NCI-H2081 (cell line): ENCODE results near the gene OLFM1.

Source experiments
- DNase-seq, 2 experiments: peaks; one replicate each; lab custom pipeline; 2025; lab: John Stamatoyannopoulos, UW

Gene OLFM1

GRCh38 chr9:135076876-135077430 lies 10.5 kb upstream of the OLFM1 start:
- no peak for DNase-seq

GRCh38 chr9:135077497-135078200 lies 9.8 kb upstream of the OLFM1 start:
- DNase-seq, result no peak

- no peak for DNase-seq
Observed at GRCh38 chr9:135078361-135078821, 9.1 kb upstream of the OLFM1 start.

GRCh38 chr9:135079018-135079417 lies 8.4 kb upstream of the OLFM1 start:
- no peak for DNase-seq

- no peak for DNase-seq
Observed at GRCh38 chr9:135079676-135080075, 7.8 kb upstream of the OLFM1 start.

GRCh38 chr9:135080286-135081263 lies 6.9 kb upstream of the OLFM1 start:
- no peak for DNase-seq

GRCh38 chr9:135081264-135081660 lies 6.2 kb upstream of the OLFM1 start:
- DNase-seq, result no peak

- no peak for DNase-seq
Observed at GRCh38 chr9:135081731-135082130, 5.7 kb upstream of the OLFM1 start.

GRCh38 chr9:135082536-135082935 lies 4.9 kb upstream of the OLFM1 start:
- DNase-seq, result no peak

GRCh38 chr9:135083241-135083810 lies 4.1 kb upstream of the OLFM1 start:
- no peak for DNase-seq

- no peak for DNase-seq
Observed at GRCh38 chr9:135083831-135084230, 3.6 kb upstream of the OLFM1 start.

GRCh38 chr9:135084262-135084661 lies 3.2 kb upstream of the OLFM1 start:
- DNase-seq, result no peak

- no peak for DNase-seq
Observed at GRCh38 chr9:135084881-135085760, 2.3 kb upstream of the OLFM1 start.

GRCh38 chr9:135085830-135086546 lies 1.5 kb upstream of the OLFM1 start:
- peak in 1 of 2 experiments; percentile 12 for DNase-seq

GRCh38 chr9:135086597-135087488 lies 625 bp upstream of the OLFM1 start:
- DNase-seq, result no peak

GRCh38 chr9:135087899-135088347 lies 455 bp downstream of the OLFM1 start:
- no peak for DNase-seq

- no peak for DNase-seq
Observed at GRCh38 chr9:135088348-135088978, 995 bp downstream of the OLFM1 start.

GRCh38 chr9:135088979-135089847 lies 1.7 kb downstream of the OLFM1 start:
- no peak for DNase-seq
